Measurements from ENCODE around the gene EFHC1. TPM values are rescaled to one million over a fixed set of nuclear protein-coding genes. Genes with fewer than 3 reads are reported as not detected.

The EFHC1 gene
- total RNA-seq, 1 donor from 2014 or later, result 25.6 TPM

DNA sequence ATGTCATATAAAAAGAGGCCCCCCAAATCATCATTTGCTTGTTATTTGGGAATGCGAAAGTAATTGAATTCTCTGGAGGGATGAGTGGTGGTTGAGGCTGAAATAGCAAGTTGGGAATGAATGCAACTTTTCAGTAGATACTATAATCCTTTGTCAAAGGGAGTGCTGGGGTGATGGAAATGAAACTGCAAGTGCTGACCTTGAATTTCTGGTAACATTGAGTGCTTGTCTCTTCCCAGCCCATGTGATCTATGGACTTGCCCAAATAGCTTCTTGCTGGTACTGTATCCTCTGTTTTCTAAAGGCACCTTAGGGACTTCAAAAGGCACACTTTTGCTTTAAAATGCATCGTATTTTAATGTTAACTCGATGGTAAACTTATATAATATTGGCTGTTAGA, 43.4 kb upstream of the EFHC1 start:
- H3K9me3 ChIP-seq (ENCODE audit: insufficient read depth, low read depth, low read length), result no peaks in the 10 kb centered on the region
- H3K36me3 ChIP-seq (ENCODE audit: insufficient read depth, low read length), result no peaks in the 10 kb centered on the region
- Mint-ChIP-seq H3K27ac (ENCODE audit: unreplicated experiment) (no peak overlapping the region), H3K27me3 (ENCODE audit: low read depth, unreplicated experiment) (no peaks in the 10 kb centered on the region), H3K9me3 (ENCODE audit: unreplicated experiment) (peaks cover 5% of the 10 kb centered on the region), H3K4me1 (ENCODE audit: low read depth, unreplicated experiment) (peaks cover 3% of the 10 kb centered on the region), H3K4me3 (ENCODE audit: unreplicated experiment) (no peak overlapping the region), H3K36me3 (ENCODE audit: low read depth, unreplicated experiment) (peaks cover 3% of the 10 kb centered on the region)
- no peak for DNase-seq (ENCODE audit: low read depth)
- FAIRE-seq, result no peak
- no peak overlapping the region for H2AFZ ChIP-seq (ENCODE audit: low read depth, low read length)
- no peak overlapping the region for H3K4me2 ChIP-seq (ENCODE audit: low read length)
- no peaks in the 10 kb centered on the region for H3K4me1 ChIP-seq (ENCODE audit: insufficient read depth, low read length)
- peaks cover 6% of the 10 kb centered on the region for H4K20me1 ChIP-seq (ENCODE audit: insufficient read depth, low read length)
- H3K27ac ChIP-seq (ENCODE audit: low read depth, low read length), result no peak overlapping the region
- TF ChIP-seq CTCF (IDR thresholded peaks at IDR 0.05; ENCODE audit: insufficient read depth, low read depth, low read length) (no peak), EZH2 (IDR thresholded peaks at IDR 0.05; ENCODE audit: insufficient read depth, low read length) (no peak)
- no peak overlapping the region for H3K9ac ChIP-seq (ENCODE audit: low read length)
- H3K27me3 ChIP-seq (ENCODE audit: insufficient read depth, low read length), result no peaks in the 10 kb centered on the region
- no peaks in the 10 kb centered on the region for H3K79me2 ChIP-seq (ENCODE audit: insufficient read depth, low read length)
- no peak overlapping the region for H3K4me3 ChIP-seq (ENCODE audit: insufficient read depth, low read depth, low read length)

- Histone ChIP-seq H3K4me2 (ENCODE audit: low read length) (no peak overlapping the region), H3K27me3 (ENCODE audit: insufficient read depth, low read length) (no peaks in the 10 kb centered on the region), H3K4me1 (ENCODE audit: insufficient read depth, low read length) (no peaks in the 10 kb centered on the region), H3K36me3 (ENCODE audit: insufficient read depth, low read length) (no peaks in the 10 kb centered on the region), H3K9me3 (ENCODE audit: insufficient read depth, low read depth, low read length) (no peaks in the 10 kb centered on the region), H3K79me2 (ENCODE audit: insufficient read depth, low read length) (no peaks in the 10 kb centered on the region), H3K27ac (ENCODE audit: low read depth, low read length) (no peak overlapping the region), H2AFZ (ENCODE audit: low read depth, low read length) (no peak overlapping the region), H3K9ac (ENCODE audit: low read length) (no peak overlapping the region), H3K4me3 (ENCODE audit: insufficient read depth, low read depth, low read length) (no peak overlapping the region), H4K20me1 (ENCODE audit: insufficient read depth, low read length) (peaks cover 4% of the 10 kb centered on the region)
- TF ChIP-seq CTCF (IDR thresholded peaks at IDR 0.05; ENCODE audit: insufficient read depth, low read depth, low read length), result no peak
- no peak for TF ChIP-seq EZH2 (IDR thresholded peaks at IDR 0.05; ENCODE audit: insufficient read depth, low read length)
- Mint-ChIP-seq H3K4me3 (ENCODE audit: unreplicated experiment) (no peak overlapping the region), H3K9me3 (ENCODE audit: unreplicated experiment) (peaks cover 5% of the 10 kb centered on the region), H3K27ac (ENCODE audit: unreplicated experiment) (no peak overlapping the region), H3K27me3 (ENCODE audit: low read depth, unreplicated experiment) (no peaks in the 10 kb centered on the region), H3K4me1 (ENCODE audit: low read depth, unreplicated experiment) (peaks cover 3% of the 10 kb centered on the region), H3K36me3 (ENCODE audit: low read depth, unreplicated experiment) (peaks cover 3% of the 10 kb centered on the region)
- DNase-seq (ENCODE audit: low read depth) (no peak), FAIRE-seq (no peak)
Measured at GRCh38 chr6:52377538-52378221, 42.5 kb upstream of the EFHC1 start.

GRCh38 chr6:52381249-52381648, 38.9 kb upstream of the EFHC1 start:
- no peak overlapping the region for H3K4me2 ChIP-seq (ENCODE audit: low read length)
- no peak for TF ChIP-seq CTCF (IDR thresholded peaks at IDR 0.05; ENCODE audit: insufficient read depth, low read depth, low read length)
- no peak for TF ChIP-seq EZH2 (IDR thresholded peaks at IDR 0.05; ENCODE audit: insufficient read depth, low read length)
- no peak for FAIRE-seq

More at GRCh38 chr6:52381249-52381648, 38.9 kb upstream of the EFHC1 start:
- peaks cover under 1% of the 10 kb centered on the region for H3K4me1 Mint-ChIP-seq (ENCODE audit: low read depth, unreplicated experiment)
- no peaks in the 10 kb centered on the region for H3K9me3 Mint-ChIP-seq (ENCODE audit: unreplicated experiment)
- no peak for DNase-seq (ENCODE audit: low read depth)
- no peak overlapping the region for H2AFZ ChIP-seq (ENCODE audit: low read depth, low read length)
- H3K36me3 Mint-ChIP-seq (ENCODE audit: low read depth, unreplicated experiment), result no peaks in the 10 kb centered on the region
- H3K79me2 ChIP-seq (ENCODE audit: insufficient read depth, low read length), result no peaks in the 10 kb centered on the region
- H3K4me3 ChIP-seq (ENCODE audit: insufficient read depth, low read depth, low read length), result no peak overlapping the region
- no peaks in the 10 kb centered on the region for H3K9me3 ChIP-seq (ENCODE audit: insufficient read depth, low read depth, low read length)
- H3K4me1 ChIP-seq (ENCODE audit: insufficient read depth, low read length), result no peaks in the 10 kb centered on the region
- no peak overlapping the region for H3K27ac Mint-ChIP-seq (ENCODE audit: unreplicated experiment)
- no peaks in the 10 kb centered on the region for H3K27me3 Mint-ChIP-seq (ENCODE audit: low read depth, unreplicated experiment)
- no peaks in the 10 kb centered on the region for H3K27me3 ChIP-seq (ENCODE audit: insufficient read depth, low read length)
- H4K20me1 ChIP-seq (ENCODE audit: insufficient read depth, low read length), result no peaks in the 10 kb centered on the region
- no peak overlapping the region for H3K9ac ChIP-seq (ENCODE audit: low read length)
- no peaks in the 10 kb centered on the region for H3K36me3 ChIP-seq (ENCODE audit: insufficient read depth, low read length)
- H3K27ac ChIP-seq (ENCODE audit: low read depth, low read length), result no peak overlapping the region
- no peak overlapping the region for H3K4me3 Mint-ChIP-seq (ENCODE audit: unreplicated experiment)

All from astrocyte (in vitro differentiated cells and primary cell).